ENCODE measurements around the gene ATP13A5. TPM values are rescaled to one million over a fixed set of nuclear protein-coding genes. Genes with fewer than 3 reads are reported as not detected.

Gene ATP13A5, protein sequence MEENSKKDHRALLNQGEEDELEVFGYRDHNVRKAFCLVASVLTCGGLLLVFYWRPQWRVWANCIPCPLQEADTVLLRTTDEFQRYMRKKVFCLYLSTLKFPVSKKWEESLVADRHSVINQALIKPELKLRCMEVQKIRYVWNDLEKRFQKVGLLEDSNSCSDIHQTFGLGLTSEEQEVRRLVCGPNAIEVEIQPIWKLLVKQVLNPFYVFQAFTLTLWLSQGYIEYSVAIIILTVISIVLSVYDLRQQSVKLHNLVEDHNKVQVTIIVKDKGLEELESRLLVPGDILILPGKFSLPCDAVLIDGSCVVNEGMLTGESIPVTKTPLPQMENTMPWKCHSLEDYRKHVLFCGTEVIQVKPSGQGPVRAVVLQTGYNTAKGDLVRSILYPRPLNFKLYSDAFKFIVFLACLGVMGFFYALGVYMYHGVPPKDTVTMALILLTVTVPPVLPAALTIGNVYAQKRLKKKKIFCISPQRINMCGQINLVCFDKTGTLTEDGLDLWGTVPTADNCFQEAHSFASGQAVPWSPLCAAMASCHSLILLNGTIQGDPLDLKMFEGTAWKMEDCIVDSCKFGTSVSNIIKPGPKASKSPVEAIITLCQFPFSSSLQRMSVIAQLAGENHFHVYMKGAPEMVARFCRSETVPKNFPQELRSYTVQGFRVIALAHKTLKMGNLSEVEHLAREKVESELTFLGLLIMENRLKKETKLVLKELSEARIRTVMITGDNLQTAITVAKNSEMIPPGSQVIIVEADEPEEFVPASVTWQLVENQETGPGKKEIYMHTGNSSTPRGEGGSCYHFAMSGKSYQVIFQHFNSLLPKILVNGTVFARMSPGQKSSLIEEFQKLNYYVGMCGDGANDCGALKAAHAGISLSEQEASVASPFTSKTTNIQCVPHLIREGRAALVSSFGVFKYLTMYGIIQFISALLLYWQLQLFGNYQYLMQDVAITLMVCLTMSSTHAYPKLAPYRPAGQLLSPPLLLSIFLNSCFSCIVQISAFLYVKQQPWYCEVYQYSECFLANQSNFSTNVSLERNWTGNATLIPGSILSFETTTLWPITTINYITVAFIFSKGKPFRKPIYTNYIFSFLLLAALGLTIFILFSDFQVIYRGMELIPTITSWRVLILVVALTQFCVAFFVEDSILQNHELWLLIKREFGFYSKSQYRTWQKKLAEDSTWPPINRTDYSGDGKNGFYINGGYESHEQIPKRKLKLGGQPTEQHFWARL
- 1 to 10 TPM in 4 of 6 donors, under 1 TPM in 2; 0.66 to 8.9 (median 1.6) TPM for total RNA-seq

GRCh38 chr3:193378706-193379105, at the start of gene ATP13A5:
ATP13A5 (minus strand) TSS chr3:193378753; CDS start chr3:193378725, 28 bp downstream.
- 57 to 68% methylated on average over 6 of the region's 6 CpGs for WGBS, 2 donors
- Histone ChIP-seq H3K27me3 (no peaks in the 10 kb centered on the region), H3K36me3 (no peaks in the 10 kb centered on the region), H3K9me3 (no peaks in the 10 kb centered on the region), H3K4me1 (no peaks in the 10 kb centered on the region), H3K4me3 (no peak within 1 kb of the TSS), H3K27ac (no peak within 1 kb of the TSS)
- TF ChIP-seq POLR2AphosphoS5 (IDR thresholded peaks at IDR 0.05) (no peak), EP300 (IDR thresholded peaks at IDR 0.05) (no peak), POLR2A (IDR thresholded peaks at IDR 0.05) (no peak)
- TF ChIP-seq, protein P1, sequence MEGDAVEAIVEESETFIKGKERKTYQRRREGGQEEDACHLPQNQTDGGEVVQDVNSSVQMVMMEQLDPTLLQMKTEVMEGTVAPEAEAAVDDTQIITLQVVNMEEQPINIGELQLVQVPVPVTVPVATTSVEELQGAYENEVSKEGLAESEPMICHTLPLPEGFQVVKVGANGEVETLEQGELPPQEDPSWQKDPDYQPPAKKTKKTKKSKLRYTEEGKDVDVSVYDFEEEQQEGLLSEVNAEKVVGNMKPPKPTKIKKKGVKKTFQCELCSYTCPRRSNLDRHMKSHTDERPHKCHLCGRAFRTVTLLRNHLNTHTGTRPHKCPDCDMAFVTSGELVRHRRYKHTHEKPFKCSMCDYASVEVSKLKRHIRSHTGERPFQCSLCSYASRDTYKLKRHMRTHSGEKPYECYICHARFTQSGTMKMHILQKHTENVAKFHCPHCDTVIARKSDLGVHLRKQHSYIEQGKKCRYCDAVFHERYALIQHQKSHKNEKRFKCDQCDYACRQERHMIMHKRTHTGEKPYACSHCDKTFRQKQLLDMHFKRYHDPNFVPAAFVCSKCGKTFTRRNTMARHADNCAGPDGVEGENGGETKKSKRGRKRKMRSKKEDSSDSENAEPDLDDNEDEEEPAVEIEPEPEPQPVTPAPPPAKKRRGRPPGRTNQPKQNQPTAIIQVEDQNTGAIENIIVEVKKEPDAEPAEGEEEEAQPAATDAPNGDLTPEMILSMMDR (IDR thresholded peaks at IDR 0.05): no peak
- DNase-seq (no peak), ATAC-seq (ENCODE audit: low FRiP score in 2 of 2) (no peak)

DNA sequence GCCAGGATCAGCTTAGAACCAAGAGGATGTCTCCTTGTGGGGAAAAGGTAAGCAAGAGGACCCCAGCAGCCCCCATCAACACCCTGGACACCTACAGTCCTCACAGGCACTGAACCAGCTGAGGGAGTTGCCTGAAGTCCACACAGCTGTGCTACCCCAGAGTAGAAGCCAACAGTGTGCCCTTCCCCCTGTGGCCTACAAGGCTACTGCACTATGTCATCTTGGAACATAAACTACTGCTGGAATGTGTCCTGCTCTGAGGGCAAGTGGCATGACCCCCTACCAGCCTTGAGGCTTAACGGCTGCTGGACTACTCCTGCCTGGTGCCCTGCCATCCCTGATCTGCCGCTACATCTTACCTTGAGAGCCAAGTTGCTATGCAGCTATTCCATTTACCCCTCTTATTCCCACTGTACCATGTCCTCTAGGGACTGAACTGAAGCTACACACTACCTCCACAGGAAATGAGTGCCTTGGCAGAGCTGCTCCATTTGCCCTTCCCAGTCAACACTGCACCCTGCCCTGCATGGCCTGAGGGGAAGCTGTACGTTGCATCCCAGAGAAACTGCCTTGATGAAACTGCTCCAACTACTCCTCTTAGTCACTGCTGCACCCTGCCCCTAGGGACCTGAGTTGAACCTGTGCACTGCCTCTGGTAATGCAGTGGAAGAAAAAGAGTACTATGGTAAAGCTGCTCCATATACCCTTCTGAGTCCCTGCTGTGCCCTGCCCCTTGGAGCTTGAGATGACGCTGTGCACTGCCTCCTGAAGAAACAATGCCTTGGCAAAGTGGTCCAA, 40.2 kb upstream of the ATP13A5 start:
- WGBS, 2 donors: 95 to 98% methylated on average over 2 to 4 of the region's 4 CpGs
- H3K27ac ChIP-seq: no peak overlapping the region
- peaks cover 0 to 4% (median 0%) of the 10 kb centered on the region in 4 donors for H3K9me3 ChIP-seq
- H3K27me3 ChIP-seq: no peaks in the 10 kb centered on the region
- no peak overlapping the region for H3K4me3 ChIP-seq
- H3K36me3 ChIP-seq: peaks cover 0 to 14% (median 4%) of the 10 kb centered on the region in 4 donors
- ATAC-seq (ENCODE audit: low FRiP score in 2 of 2) (peak; percentile 26 to 55), DNase-seq (no peak)
- no peaks in the 10 kb centered on the region for H3K4me1 ChIP-seq
- TF ChIP-seq POLR2AphosphoS5 (IDR thresholded peaks at IDR 0.05): no peak
- TF ChIP-seq POLR2A (IDR thresholded peaks at IDR 0.05): no peak
- TF ChIP-seq, protein P1 (IDR thresholded peaks at IDR 0.05): no peak
- TF ChIP-seq EP300 (IDR thresholded peaks at IDR 0.05): no peak

GRCh38 chr3:193416629-193417028, 38.1 kb upstream of the ATP13A5 start:
- Histone ChIP-seq H3K36me3 (peaks cover 3 to 18% (median 4%) of the 10 kb centered on the region in 4 donors), H3K9me3 (peaks cover 0 to 4% (median 0%) of the 10 kb centered on the region in 4 donors), H3K4me3 (no peak overlapping the region), H3K27me3 (no peaks in the 10 kb centered on the region), H3K27ac (no peak overlapping the region), H3K4me1 (no peaks in the 10 kb centered on the region)
- ATAC-seq (ENCODE audit: low FRiP score in 2 of 2) (no peak), DNase-seq (no peak)
- WGBS, 2 donors: 90 to 97% methylated on average over 2 of the region's 2 CpGs
- TF ChIP-seq EP300 (IDR thresholded peaks at IDR 0.05) (no peak), POLR2A (IDR thresholded peaks at IDR 0.05) (no peak), POLR2AphosphoS5 (IDR thresholded peaks at IDR 0.05) (no peak)
- TF ChIP-seq, protein P1 (IDR thresholded peaks at IDR 0.05): no peak

DNA sequence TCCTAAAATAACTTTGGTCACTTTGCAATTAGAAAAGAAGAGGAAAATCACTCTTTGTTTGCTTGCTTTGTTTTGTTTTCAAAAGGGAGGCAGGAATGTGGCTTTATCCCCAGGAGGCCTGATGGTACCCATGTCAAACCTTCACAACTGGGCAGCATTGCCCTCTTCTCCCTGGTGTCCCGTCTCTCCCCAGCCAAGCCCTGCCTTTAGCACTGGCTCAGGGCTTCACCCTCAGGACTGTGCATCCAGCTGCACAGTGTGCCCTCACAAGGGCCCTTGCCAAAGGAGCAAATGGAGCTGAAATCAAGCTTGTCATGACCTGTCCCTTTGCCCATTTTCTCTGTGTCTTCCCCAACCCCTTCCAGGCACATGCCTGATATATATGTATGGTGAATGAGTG, 29.1 kb upstream of the ATP13A5 start:
- TF ChIP-seq POLR2A (IDR thresholded peaks at IDR 0.05) (no peak), EP300 (IDR thresholded peaks at IDR 0.05) (no peak), POLR2AphosphoS5 (IDR thresholded peaks at IDR 0.05) (no peak)
- TF ChIP-seq, protein P1 (IDR thresholded peaks at IDR 0.05): no peak
- WGBS, 2 donors: 57 to 77% methylated on average over 1 of the region's 1 CpG
- Histone ChIP-seq H3K4me3 (no peak overlapping the region), H3K9me3 (no peaks in the 10 kb centered on the region), H3K4me1 (no peaks in the 10 kb centered on the region), H3K36me3 (peaks cover 0 to 12% (median 5%) of the 10 kb centered on the region in 4 donors), H3K27ac (no peak overlapping the region), H3K27me3 (no peaks in the 10 kb centered on the region)
- no peak for DNase-seq
- ATAC-seq (ENCODE audit: low FRiP score in 2 of 2): no peak
